ENCODE data around the gene SLC9A9. TPM values are rescaled to one million over a fixed set of nuclear protein-coding genes. Genes with fewer than 3 reads are reported as not detected.

Gene SLC9A9
- total RNA-seq, 1 donor from 2014 or later: 0.22 TPM

DNA sequence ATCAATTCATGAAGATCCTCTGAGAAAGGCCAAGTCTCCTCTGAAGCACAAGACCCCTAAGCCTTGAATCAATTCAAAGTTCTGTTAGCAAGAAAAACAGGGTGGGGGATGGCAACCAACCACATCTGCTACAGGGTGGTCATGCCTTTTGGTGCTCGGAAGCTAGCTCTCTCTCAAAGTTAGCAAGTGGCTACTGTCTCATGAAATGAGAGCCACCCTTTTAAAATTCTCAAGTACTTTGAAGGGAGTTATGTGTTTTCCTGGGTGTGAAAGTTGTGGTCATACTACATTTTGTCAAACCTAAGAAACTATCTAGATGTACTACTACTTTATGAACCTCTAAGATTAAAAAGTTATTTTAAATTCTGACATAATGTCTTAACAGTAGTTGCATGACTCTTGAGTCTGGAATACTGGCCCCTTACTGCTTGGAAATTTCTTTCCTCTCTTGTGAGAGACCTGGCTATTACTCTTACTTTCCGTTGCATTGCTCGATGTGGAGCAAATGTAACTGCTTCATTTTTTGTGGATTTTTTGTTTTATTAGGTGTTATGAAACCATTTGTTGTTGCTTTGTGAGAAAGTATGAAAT lies 612.6 kb downstream of the SLC9A9 start:
- no peak overlapping the region for H3K4me3 Mint-ChIP-seq
- peaks cover 20% of the 10 kb centered on the region for H3K27me3 Mint-ChIP-seq (ENCODE audit: insufficient read depth, low read depth)
- H3K9ac ChIP-seq: no peak overlapping the region
- no peaks in the 10 kb centered on the region for H3K9me3 ChIP-seq (ENCODE audit: low read depth)
- no peak for DNase-seq (ENCODE audit: low spot score)
- no peaks in the 10 kb centered on the region for H3K79me2 ChIP-seq (ENCODE audit: low read depth)
- H3K4me1 Mint-ChIP-seq: peaks cover 26% of the 10 kb centered on the region
- peaks cover 9% of the 10 kb centered on the region for H3K9me3 Mint-ChIP-seq
- H4K20me1 ChIP-seq (ENCODE audit: low read depth): no peaks in the 10 kb centered on the region
- H3F3A ChIP-seq (ENCODE audit: low read depth): peaks cover 17% of the 10 kb centered on the region
- H3K27ac Mint-ChIP-seq: peak overlapping the region; percentile 12
- H3K4me3 ChIP-seq: no peak overlapping the region
- H3K36me3 Mint-ChIP-seq: peaks cover 3% of the 10 kb centered on the region
- H3K4me1 ChIP-seq: peaks cover 25% of the 10 kb centered on the region
- no peaks in the 10 kb centered on the region for H3K36me3 ChIP-seq
- peak overlapping the region; percentile 19 for H3K4me2 ChIP-seq
- H3K27me3 ChIP-seq: no peaks in the 10 kb centered on the region
- TF ChIP-seq EZH2phosphoT487 (IDR thresholded peaks at IDR 0.05): no peak
- TF ChIP-seq CTCF (IDR thresholded peaks at IDR 0.05): no peak
- TF ChIP-seq EZH2 (IDR thresholded peaks at IDR 0.05): no peak
- no peak overlapping the region for H2AFZ ChIP-seq (replicated peaks)
- H3K27ac ChIP-seq: no peak overlapping the region

GRCh38 chr3:143234526-143234925 lies 613.7 kb downstream of the SLC9A9 start:
- H3K4me2 ChIP-seq: no peak overlapping the region
- H3K27ac ChIP-seq: no peak overlapping the region
- Mint-ChIP-seq H3K9me3 (peaks cover 9% of the 10 kb centered on the region), H3K27ac (no peak overlapping the region), H3K4me3 (no peak overlapping the region), H3K36me3 (peaks cover 3% of the 10 kb centered on the region), H3K27me3 (ENCODE audit: insufficient read depth, low read depth) (peaks cover 18% of the 10 kb centered on the region), H3K4me1 (peaks cover 26% of the 10 kb centered on the region)
- no peaks in the 10 kb centered on the region for H3K27me3 ChIP-seq
- H3K9ac ChIP-seq: no peak overlapping the region
- no peaks in the 10 kb centered on the region for H3K9me3 ChIP-seq (ENCODE audit: low read depth)
- H4K20me1 ChIP-seq (ENCODE audit: low read depth): no peaks in the 10 kb centered on the region
- no peaks in the 10 kb centered on the region for H3K79me2 ChIP-seq (ENCODE audit: low read depth)
- peaks cover 25% of the 10 kb centered on the region for H3K4me1 ChIP-seq
- TF ChIP-seq CTCF (IDR thresholded peaks at IDR 0.05) (no peak), EZH2phosphoT487 (IDR thresholded peaks at IDR 0.05) (no peak), EZH2 (IDR thresholded peaks at IDR 0.05) (no peak)
- H2AFZ ChIP-seq (replicated peaks): no peak overlapping the region
- no peaks in the 10 kb centered on the region for H3K36me3 ChIP-seq
- DNase-seq (ENCODE audit: low spot score): no peak
- H3F3A ChIP-seq (ENCODE audit: low read depth): peaks cover 17% of the 10 kb centered on the region
- H3K4me3 ChIP-seq: no peak overlapping the region

DNA sequence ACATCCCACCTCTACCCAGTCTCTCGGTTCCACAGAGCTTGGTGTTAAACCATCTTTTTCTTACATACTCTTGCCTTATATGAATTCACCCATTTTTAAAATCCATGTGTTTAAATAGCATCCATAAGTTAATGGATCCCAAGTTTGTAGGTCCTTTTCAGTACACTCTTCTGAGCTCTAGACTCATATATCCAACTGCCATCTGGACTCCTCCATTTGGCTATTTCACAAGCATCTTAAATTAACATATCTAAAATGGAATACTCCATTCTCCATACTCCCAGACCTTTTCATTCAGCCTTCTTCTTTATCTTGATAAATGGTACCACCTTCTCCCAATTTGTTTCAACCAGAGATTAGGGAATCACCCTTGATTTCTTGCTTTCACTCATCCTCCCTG lies 615.3 kb downstream of the SLC9A9 start:
- Histone ChIP-seq H3F3A (ENCODE audit: low read depth) (peaks cover 17% of the 10 kb centered on the region), H3K27me3 (no peaks in the 10 kb centered on the region), H3K79me2 (ENCODE audit: low read depth) (no peaks in the 10 kb centered on the region), H3K36me3 (no peaks in the 10 kb centered on the region), H3K4me1 (peaks cover 25% of the 10 kb centered on the region), H3K27ac (no peak overlapping the region), H3K4me3 (no peak overlapping the region), H2AFZ (replicated peaks) (no peak overlapping the region), H3K9me3 (ENCODE audit: low read depth) (no peaks in the 10 kb centered on the region), H3K4me2 (no peak overlapping the region), H4K20me1 (ENCODE audit: low read depth) (no peaks in the 10 kb centered on the region), H3K9ac (no peak overlapping the region)
- no peak for TF ChIP-seq CTCF (IDR thresholded peaks at IDR 0.05)
- no peak for TF ChIP-seq EZH2 (IDR thresholded peaks at IDR 0.05)
- no peak for TF ChIP-seq EZH2phosphoT487 (IDR thresholded peaks at IDR 0.05)
- Mint-ChIP-seq H3K4me3 (no peak overlapping the region), H3K27ac (no peak overlapping the region), H3K27me3 (ENCODE audit: insufficient read depth, low read depth) (peaks cover 10% of the 10 kb centered on the region), H3K9me3 (peaks cover 9% of the 10 kb centered on the region), H3K4me1 (peaks cover 19% of the 10 kb centered on the region), H3K36me3 (peaks cover 1% of the 10 kb centered on the region)
- DNase-seq (ENCODE audit: low spot score): no peak

Data from neural progenitor cell (in vitro differentiated cells).